Suprapubic skin (tissue), 4 donors: ENCODE data around the gene FSTL1.

ENCODE experiments used
- POLR2A ChIP-seq, 2 donors: fragments of 450-650 bp; IDR thresholded peaks; one replicate each; pipeline ENCODE4 v1.6.1; 2017; ENCODE audit warnings: antibody characterized with exemption in 2 of 2, mild to moderate bottlenecking in 2 of 2, moderate library complexity in 2 of 2
- POLR2AphosphoS5 ChIP-seq, 3 donors: sonication (generic); formaldehyde crosslinking; IDR thresholded peaks; one replicate each; pipeline ENCODE4 v1.6.1; 2017; ENCODE audit warnings: antibody characterized with exemption in 3 of 3
- TF ChIP-seq, protein P1 (sequence below), 2 donors: fragments of 200-600 bp in 1 of 2; fragments of 450-650 bp in 1 of 2; sonication (generic) in 1 of 2; IDR thresholded peaks; one replicate each; pipeline ENCODE4 v1.5.1; 2016 to 2019; ENCODE audit warnings: antibody characterized with exemption in 2 of 2, mild to moderate bottlenecking in 1 of 2, moderate library complexity in 1 of 2

DNA sequence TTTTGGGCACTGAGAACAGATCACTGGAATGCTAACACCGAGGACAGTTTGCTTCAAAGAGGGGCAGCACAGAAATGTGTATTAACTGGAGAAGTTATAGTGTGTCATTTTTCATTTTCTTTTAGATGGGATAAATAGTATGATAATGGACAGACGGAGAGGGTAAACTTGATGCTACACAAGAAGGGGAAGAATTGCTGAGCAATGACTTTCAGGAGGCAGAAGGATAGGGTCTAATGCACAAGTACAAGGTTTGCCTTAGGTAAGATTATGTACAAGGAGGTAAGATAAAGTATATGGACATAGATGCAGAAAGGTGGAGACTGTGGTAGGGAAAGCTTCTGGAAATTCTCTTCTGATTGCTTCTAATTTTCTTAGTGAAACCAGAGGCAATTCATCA is 69.3 kb downstream of the FSTL1 start:
- TF ChIP-seq, protein P1, sequence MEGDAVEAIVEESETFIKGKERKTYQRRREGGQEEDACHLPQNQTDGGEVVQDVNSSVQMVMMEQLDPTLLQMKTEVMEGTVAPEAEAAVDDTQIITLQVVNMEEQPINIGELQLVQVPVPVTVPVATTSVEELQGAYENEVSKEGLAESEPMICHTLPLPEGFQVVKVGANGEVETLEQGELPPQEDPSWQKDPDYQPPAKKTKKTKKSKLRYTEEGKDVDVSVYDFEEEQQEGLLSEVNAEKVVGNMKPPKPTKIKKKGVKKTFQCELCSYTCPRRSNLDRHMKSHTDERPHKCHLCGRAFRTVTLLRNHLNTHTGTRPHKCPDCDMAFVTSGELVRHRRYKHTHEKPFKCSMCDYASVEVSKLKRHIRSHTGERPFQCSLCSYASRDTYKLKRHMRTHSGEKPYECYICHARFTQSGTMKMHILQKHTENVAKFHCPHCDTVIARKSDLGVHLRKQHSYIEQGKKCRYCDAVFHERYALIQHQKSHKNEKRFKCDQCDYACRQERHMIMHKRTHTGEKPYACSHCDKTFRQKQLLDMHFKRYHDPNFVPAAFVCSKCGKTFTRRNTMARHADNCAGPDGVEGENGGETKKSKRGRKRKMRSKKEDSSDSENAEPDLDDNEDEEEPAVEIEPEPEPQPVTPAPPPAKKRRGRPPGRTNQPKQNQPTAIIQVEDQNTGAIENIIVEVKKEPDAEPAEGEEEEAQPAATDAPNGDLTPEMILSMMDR (IDR thresholded peaks at IDR 0.05): no peak
- TF ChIP-seq POLR2AphosphoS5 (IDR thresholded peaks at IDR 0.05) (no peak), POLR2A (IDR thresholded peaks at IDR 0.05) (no peak)
